Measurements from ENCODE around the gene SSUH2. TPM values are rescaled to one million over a fixed set of nuclear protein-coding genes. Genes with fewer than 3 reads are reported as not detected.
A peak's percentile ranks its signal among the peaks of the same experiment; 100 is the strongest.
"Not testable (repeated sequence)": the region's sequence is repeated elsewhere in the genome, so short reads cannot be mapped to it uniquely, and the experiment has no call there.

Gene SSUH2
- total RNA-seq = 1 to 10 TPM in 1 of 4 donors, under 1 TPM in 3; 0.51 to 1.4 (median 0.68) TPM
- polyA plus RNA-seq = 1.8 TPM
- long read RNA-seq, donor 1, partial matches to known transcripts = 0 of 5 reads
- long read RNA-seq, donor 1, other reads (novel, unspliced or antisense) = 3 of 5 reads
- long read RNA-seq, donor 2 = 0 reads
- long read RNA-seq, donor 3, partial matches to known transcripts = 0 of 7 reads
- long read RNA-seq, donor 3, other reads (novel, unspliced or antisense) = 6 of 7 reads
- long read RNA-seq, donor 4, partial matches to known transcripts = 0 of 2 reads
- long read RNA-seq, donor 4, other reads (novel, unspliced or antisense) = 2 of 2 reads

- WGBS = 74% methylated on average over 8 of the region's 8 CpGs
- no peak for ATAC-seq
- Histone ChIP-seq H3K9me3 (ENCODE audit: control insufficient read depth, low read length) (no peaks in the 10 kb centered on the region), H3K4me3 (ENCODE audit: low read length) (no peak within 1 kb of the TSS), H3K27me3 (ENCODE audit: control insufficient read depth, insufficient read depth) (no peaks in the 10 kb centered on the region), H3K27ac (ENCODE audit: low read length) (no peak within 1 kb of the TSS), H3K4me1 (ENCODE audit: control insufficient read depth, insufficient read depth, low read length) (no peaks in the 10 kb centered on the region)
- DNase-seq = no peak
- intact Hi-C loops (cut with DNase I) = no loop called here
These were observed at the start of gene SSUH2 for GRCh38 chr3:8644748-8645390. Gene SSUH2 (minus strand): TSS chr3:8644798. CDS start chr3:8644758, 40 bp downstream.

- H3K27ac ChIP-seq (ENCODE audit: low read length); ATAC-seq; H3K4me3 ChIP-seq (ENCODE audit: low read length); H3K27me3 ChIP-seq (ENCODE audit: control insufficient read depth, insufficient read depth); H3K4me1 ChIP-seq (ENCODE audit: control insufficient read depth, insufficient read depth, low read length); intact Hi-C loops (cut with DNase I); DNase-seq; H3K9me3 ChIP-seq (ENCODE audit: control insufficient read depth, low read length): not testable (repeated sequence)
- 92% methylated on average over 9 of the region's 9 CpGs for WGBS
These were observed 46.7 kb upstream of the SSUH2 start for GRCh38 chr3:8691295-8691694.

GRCh38 chr3:8684992-8685391 lies 40.4 kb upstream of the SSUH2 start:
- 76% methylated on average over 6 of the region's 6 CpGs for WGBS
- ATAC-seq; H3K27ac ChIP-seq (ENCODE audit: low read length); H3K4me1 ChIP-seq (ENCODE audit: control insufficient read depth, insufficient read depth, low read length); H3K4me3 ChIP-seq (ENCODE audit: low read length); DNase-seq; H3K27me3 ChIP-seq (ENCODE audit: control insufficient read depth, insufficient read depth); intact Hi-C loops (cut with DNase I); H3K9me3 ChIP-seq (ENCODE audit: control insufficient read depth, low read length): not testable (repeated sequence)

GRCh38 chr3:8682850-8683574 lies 38.4 kb upstream of the SSUH2 start:
- intact Hi-C loops (cut with DNase I); H3K4me3 ChIP-seq (ENCODE audit: low read length); H3K27me3 ChIP-seq (ENCODE audit: control insufficient read depth, insufficient read depth); H3K4me1 ChIP-seq (ENCODE audit: control insufficient read depth, insufficient read depth, low read length); DNase-seq; ATAC-seq; H3K27ac ChIP-seq (ENCODE audit: low read length); H3K9me3 ChIP-seq (ENCODE audit: control insufficient read depth, low read length): not testable (repeated sequence)
- WGBS = 74% methylated on average over 19 of the region's 19 CpGs

GRCh38 chr3:8681881-8682538 lies 37.4 kb upstream of the SSUH2 start:
- intact Hi-C loops (cut with DNase I); H3K4me3 ChIP-seq (ENCODE audit: low read length); H3K27ac ChIP-seq (ENCODE audit: low read length); H3K27me3 ChIP-seq (ENCODE audit: control insufficient read depth, insufficient read depth); H3K4me1 ChIP-seq (ENCODE audit: control insufficient read depth, insufficient read depth, low read length); DNase-seq; H3K9me3 ChIP-seq (ENCODE audit: control insufficient read depth, low read length); ATAC-seq: not testable (repeated sequence)
- 65% methylated on average over 9 of the region's 9 CpGs for WGBS

- peak in 1 of 3 donors; percentile 43 for DNase-seq
- Histone ChIP-seq H3K4me3 (ENCODE audit: low read length) (no peak overlapping the region), H3K27me3 (ENCODE audit: control insufficient read depth, insufficient read depth) (no peaks in the 10 kb centered on the region), H3K9me3 (ENCODE audit: control insufficient read depth, low read length) (no peaks in the 10 kb centered on the region), H3K4me1 (ENCODE audit: control insufficient read depth, insufficient read depth, low read length) (no peaks in the 10 kb centered on the region), H3K27ac (ENCODE audit: low read length) (no peak overlapping the region)
- intact Hi-C loops (cut with DNase I) = no loop called here
- WGBS = 82% methylated on average over 22 of the region's 22 CpGs
- ATAC-seq = no peak
These were observed 36.8 kb upstream of the SSUH2 start for GRCh38 chr3:8681349-8681748.

GRCh38 chr3:8679817-8680553 lies 35.4 kb upstream of the SSUH2 start:
- not testable (repeated sequence) for H3K4me1 ChIP-seq (ENCODE audit: control insufficient read depth, insufficient read depth, low read length); DNase-seq; H3K4me3 ChIP-seq (ENCODE audit: low read length)

GRCh38 chr3:8678751-8679150 lies 34.2 kb upstream of the SSUH2 start:
- Histone ChIP-seq H3K27me3 (ENCODE audit: control insufficient read depth, insufficient read depth) (no peaks in the 10 kb centered on the region), H3K4me1 (ENCODE audit: control insufficient read depth, insufficient read depth, low read length) (no peaks in the 10 kb centered on the region), H3K27ac (ENCODE audit: low read length) (no peak overlapping the region), H3K4me3 (ENCODE audit: low read length) (no peak overlapping the region), H3K9me3 (ENCODE audit: control insufficient read depth, low read length) (no peaks in the 10 kb centered on the region)
- ATAC-seq = no peak
- intact Hi-C loops (cut with DNase I) = loop anchor here in 1 of 4 donors (10.0 kb wide), 1 partner anchor 76 kb away; no protein-coding TSS in a partner anchor
- DNase-seq = no peak
- 28% methylated on average over 16 of the region's 19 CpGs for WGBS

More at GRCh38 chr3:8679817-8680553, 35.4 kb upstream of the SSUH2 start:
- not testable (repeated sequence) for H3K27ac ChIP-seq (ENCODE audit: low read length); H3K27me3 ChIP-seq (ENCODE audit: control insufficient read depth, insufficient read depth); ATAC-seq; H3K9me3 ChIP-seq (ENCODE audit: control insufficient read depth, low read length)
- intact Hi-C loops (cut with DNase I) = loop anchor here in 1 of 4 donors (10.0 kb wide), 1 partner anchor 75 kb away; no protein-coding TSS in a partner anchor
- WGBS = 60% methylated on average over 13 of the region's 13 CpGs

GRCh38 chr3:8677258-8677657 lies 32.7 kb upstream of the SSUH2 start:
- H3K4me1 ChIP-seq (ENCODE audit: control insufficient read depth, insufficient read depth, low read length); H3K9me3 ChIP-seq (ENCODE audit: control insufficient read depth, low read length); H3K27me3 ChIP-seq (ENCODE audit: control insufficient read depth, insufficient read depth); DNase-seq; H3K27ac ChIP-seq (ENCODE audit: low read length); H3K4me3 ChIP-seq (ENCODE audit: low read length); ATAC-seq: not testable (repeated sequence)
- 79% methylated on average over 6 of the region's 6 CpGs for WGBS
- intact Hi-C loops (cut with DNase I) = loop anchor here in 1 of 4 donors (10.0 kb wide), 1 partner anchor 78 kb away; no protein-coding TSS in a partner anchor

- H3K4me1 ChIP-seq (ENCODE audit: control insufficient read depth, insufficient read depth, low read length); H3K27me3 ChIP-seq (ENCODE audit: control insufficient read depth, insufficient read depth); H3K9me3 ChIP-seq (ENCODE audit: control insufficient read depth, low read length); H3K27ac ChIP-seq (ENCODE audit: low read length); DNase-seq; ATAC-seq; H3K4me3 ChIP-seq (ENCODE audit: low read length): not testable (repeated sequence)
- 85% methylated on average over 7 of the region's 7 CpGs for WGBS
- intact Hi-C loops (cut with DNase I) = loop anchor here in 1 of 4 donors (10.0 kb wide), 1 partner anchor 79 kb away; no protein-coding TSS in a partner anchor
These were observed 31.0 kb upstream of the SSUH2 start for GRCh38 chr3:8675591-8675990.

All from right cardiac atrium (tissue), 5 donors.